ENCODE results near the gene INTS7. TPM values are rescaled to one million over a fixed set of nuclear protein-coding genes. Genes with fewer than 3 reads are reported as not detected.
A peak's percentile ranks its signal among the peaks of the same experiment; 100 is the strongest.

Gene INTS7
- total RNA-seq, 3 donors from 2014 or later, result 13.3 to 16.0 (median 13.3) TPM

DNA sequence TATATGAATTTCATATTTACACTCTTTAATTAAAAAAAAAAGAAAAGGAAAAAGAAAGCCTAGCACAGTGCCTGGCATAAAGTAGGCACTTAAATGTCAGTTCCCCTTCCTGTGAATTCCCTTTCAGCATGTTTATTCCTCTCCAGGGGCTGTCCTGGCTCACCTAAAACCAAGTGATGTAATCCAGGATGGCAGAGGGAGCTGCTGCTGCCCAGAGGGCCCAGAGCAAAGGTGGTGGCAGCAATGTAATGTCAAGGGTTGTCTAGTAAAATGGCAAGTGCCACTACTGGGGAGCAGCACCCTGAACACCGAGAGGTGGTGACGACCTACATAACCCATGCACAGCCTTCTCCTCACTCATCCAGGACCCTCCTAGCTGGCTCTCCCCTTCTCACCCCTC is 126.4 kb downstream of the INTS7 start:
- TF ChIP-seq, protein P1, sequence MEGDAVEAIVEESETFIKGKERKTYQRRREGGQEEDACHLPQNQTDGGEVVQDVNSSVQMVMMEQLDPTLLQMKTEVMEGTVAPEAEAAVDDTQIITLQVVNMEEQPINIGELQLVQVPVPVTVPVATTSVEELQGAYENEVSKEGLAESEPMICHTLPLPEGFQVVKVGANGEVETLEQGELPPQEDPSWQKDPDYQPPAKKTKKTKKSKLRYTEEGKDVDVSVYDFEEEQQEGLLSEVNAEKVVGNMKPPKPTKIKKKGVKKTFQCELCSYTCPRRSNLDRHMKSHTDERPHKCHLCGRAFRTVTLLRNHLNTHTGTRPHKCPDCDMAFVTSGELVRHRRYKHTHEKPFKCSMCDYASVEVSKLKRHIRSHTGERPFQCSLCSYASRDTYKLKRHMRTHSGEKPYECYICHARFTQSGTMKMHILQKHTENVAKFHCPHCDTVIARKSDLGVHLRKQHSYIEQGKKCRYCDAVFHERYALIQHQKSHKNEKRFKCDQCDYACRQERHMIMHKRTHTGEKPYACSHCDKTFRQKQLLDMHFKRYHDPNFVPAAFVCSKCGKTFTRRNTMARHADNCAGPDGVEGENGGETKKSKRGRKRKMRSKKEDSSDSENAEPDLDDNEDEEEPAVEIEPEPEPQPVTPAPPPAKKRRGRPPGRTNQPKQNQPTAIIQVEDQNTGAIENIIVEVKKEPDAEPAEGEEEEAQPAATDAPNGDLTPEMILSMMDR (IDR thresholded peaks at IDR 0.05), result no peak
- H3K4me3 ChIP-seq, result no peak overlapping the region
- H3K36me3 ChIP-seq (ENCODE audit: low read depth), result no peaks in the 10 kb centered on the region
- intact Hi-C loops (cut with DNase I, micrococcal nuclease), result no loop called here
- ATAC-seq (no peak), DNase-seq (no peak)
- peaks cover 22% of the 10 kb centered on the region for H3K4me1 ChIP-seq (ENCODE audit: low read depth)
- no peaks in the 10 kb centered on the region for H3K9me3 ChIP-seq

DNA sequence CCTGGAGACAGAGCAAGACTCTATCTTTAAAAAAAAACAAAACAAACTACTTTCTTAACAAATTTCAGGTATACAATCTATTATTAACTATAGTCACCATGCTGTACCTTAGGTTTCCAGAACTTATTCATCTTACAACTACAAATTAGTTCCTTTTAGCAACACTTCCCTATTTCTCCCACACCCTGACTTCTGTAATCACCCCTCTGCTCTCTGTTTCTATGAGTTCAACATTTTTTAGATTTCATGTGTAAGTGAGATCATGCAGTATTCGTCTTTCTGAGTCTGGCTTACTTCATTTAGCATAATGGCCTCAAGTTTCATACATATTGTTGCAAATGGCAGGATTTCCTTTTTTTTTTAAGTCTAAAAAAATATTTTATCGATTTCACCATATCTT is 126.9 kb downstream of the INTS7 start:
- ATAC-seq (no peak), DNase-seq (no peak)
- H3K36me3 ChIP-seq (ENCODE audit: low read depth), result no peaks in the 10 kb centered on the region
- H3K4me1 ChIP-seq (ENCODE audit: low read depth), result peaks cover 22% of the 10 kb centered on the region
- TF ChIP-seq, protein P1 (IDR thresholded peaks at IDR 0.05), result no peak
- intact Hi-C loops (cut with DNase I, micrococcal nuclease), result no loop called here
- H3K4me3 ChIP-seq, result no peak overlapping the region
- no peaks in the 10 kb centered on the region for H3K9me3 ChIP-seq

DNA sequence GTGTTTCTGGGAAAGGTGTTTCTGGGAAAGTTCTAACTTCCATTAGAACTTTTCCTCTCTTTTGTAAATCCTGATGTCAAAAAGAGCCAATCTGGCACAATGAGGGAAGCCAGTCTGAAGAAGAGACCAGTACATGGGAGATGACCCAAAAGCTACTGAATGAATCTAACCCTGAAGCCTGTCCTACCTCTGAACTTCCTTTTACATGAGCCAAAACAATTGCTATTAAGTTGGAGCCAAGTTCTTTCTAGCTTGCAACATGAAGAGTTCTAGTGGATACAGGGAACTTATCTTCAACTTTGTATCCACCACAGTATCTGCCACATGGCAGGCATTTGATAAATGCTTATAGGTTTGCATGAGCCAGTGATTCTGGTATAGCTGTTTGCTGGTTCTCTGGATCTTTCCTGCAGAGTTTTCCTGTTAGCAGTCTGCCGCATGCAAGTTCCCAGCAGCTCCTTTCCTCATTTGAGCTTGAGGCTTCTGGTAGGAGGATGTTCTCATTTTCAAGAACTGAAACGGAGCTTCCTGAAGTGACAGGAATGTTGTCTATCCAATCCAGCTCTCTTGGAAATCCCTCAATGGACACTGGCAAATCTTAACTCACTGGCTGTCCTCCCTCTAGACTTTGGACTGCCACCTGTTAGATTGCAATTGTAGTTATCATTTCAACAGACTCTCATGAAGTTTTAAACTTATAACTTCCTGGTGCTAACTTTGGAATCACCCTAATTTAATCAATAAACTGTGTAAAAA is 131.7 kb downstream of the INTS7 start:
- H3K4me3 ChIP-seq, result no peak overlapping the region
- peaks cover 5% of the 10 kb centered on the region for H3K4me1 ChIP-seq (ENCODE audit: low read depth)
- peak in 1 of 3 donors; percentile 71 for DNase-seq
- H3K9me3 ChIP-seq, result no peaks in the 10 kb centered on the region
- peak; percentile 91 for ATAC-seq
- H3K36me3 ChIP-seq (ENCODE audit: low read depth), result no peaks in the 10 kb centered on the region
- TF ChIP-seq, protein P1 (IDR thresholded peaks at IDR 0.05), result no peak
- intact Hi-C loops (cut with DNase I, micrococcal nuclease), result no loop called here

DNA sequence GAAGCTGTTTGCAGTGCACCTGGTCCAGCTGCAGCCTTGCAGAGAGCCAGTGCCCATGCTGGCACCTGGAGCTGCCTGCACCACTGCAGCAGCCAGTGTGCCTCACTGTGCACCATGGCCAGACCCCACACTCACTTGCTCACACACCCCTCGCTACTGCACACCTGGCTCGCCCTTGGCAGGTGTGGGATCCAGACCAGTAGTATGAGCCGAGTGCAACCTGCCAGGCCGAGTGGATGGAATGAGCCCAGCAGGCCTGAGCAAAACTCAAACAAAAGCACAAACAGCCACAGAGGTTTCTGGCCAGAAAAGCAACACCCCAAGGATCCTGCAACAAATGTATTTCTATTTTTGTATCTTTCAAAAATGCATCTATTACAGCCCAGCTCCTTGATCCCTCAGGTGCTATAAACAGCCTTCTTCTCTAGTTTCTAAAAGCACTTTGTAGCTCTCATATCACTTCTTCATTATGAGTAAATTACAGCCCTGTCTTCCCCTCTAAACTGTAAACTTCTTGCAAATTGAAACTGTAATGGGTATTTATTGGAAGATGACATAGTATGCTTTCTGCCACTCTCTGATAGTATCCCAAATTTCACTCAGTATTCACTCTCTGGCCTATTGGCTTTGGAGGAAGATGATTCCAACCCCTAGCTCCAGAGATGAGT is 132.6 kb downstream of the INTS7 start:
- Histone ChIP-seq H3K4me1 (ENCODE audit: low read depth) (peaks cover 5% of the 10 kb centered on the region), H3K4me3 (no peak overlapping the region), H3K9me3 (no peaks in the 10 kb centered on the region), H3K36me3 (ENCODE audit: low read depth) (no peaks in the 10 kb centered on the region)
- DNase-seq, result no peak
- no peak for ATAC-seq
- intact Hi-C loops (cut with DNase I, micrococcal nuclease), result no loop called here
- TF ChIP-seq, protein P1 (IDR thresholded peaks at IDR 0.05), result no peak

DNA sequence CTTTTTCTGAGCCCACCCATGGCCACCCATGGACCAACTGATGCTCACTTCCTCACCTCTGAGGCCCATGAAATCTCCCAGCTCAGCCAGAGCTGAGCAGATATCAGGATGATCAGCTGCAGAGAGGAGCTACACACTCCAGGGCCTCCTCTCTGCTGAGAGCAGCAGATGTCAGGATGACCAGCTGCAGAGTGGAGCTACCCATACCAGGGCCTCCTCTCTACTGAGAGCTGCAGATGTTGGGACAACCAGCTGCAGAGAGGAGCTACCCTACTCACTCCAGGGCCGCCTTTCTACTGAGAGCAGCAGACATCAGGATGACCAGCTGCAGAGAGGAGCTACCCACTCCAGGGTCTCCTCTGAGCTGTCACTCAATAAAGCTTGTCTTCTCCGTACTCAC is 133.4 kb downstream of the INTS7 start:
- Histone ChIP-seq H3K4me1 (ENCODE audit: low read depth) (peaks cover 5% of the 10 kb centered on the region), H3K36me3 (ENCODE audit: low read depth) (no peaks in the 10 kb centered on the region), H3K9me3 (no peaks in the 10 kb centered on the region), H3K4me3 (no peak overlapping the region)
- DNase-seq (no peak), ATAC-seq (no peak)
- intact Hi-C loops (cut with DNase I, micrococcal nuclease), result no loop called here
- TF ChIP-seq, protein P1 (IDR thresholded peaks at IDR 0.05), result no peak
